ENCODE results near the gene ZNF609. TPM values are rescaled to one million over a fixed set of nuclear protein-coding genes. Genes with fewer than 3 reads are reported as not detected.
A peak's percentile ranks its signal among the peaks of the same experiment; 100 is the strongest.
"Not testable (repeated sequence)": the region's sequence is repeated elsewhere in the genome, so short reads cannot be mapped to it uniquely, and the experiment has no call there.

Gene ZNF609
- total and polyA plus RNA-seq, 2 of the 13 experiments (the other 11 are each of a cell fraction or from before 2014, with no cell fraction given), result 8.9 to 9.9 TPM

GRCh38 chr15:64607416-64607815, 147.0 kb downstream of the ZNF609 start:
- H3K4me2 ChIP-seq (ENCODE audit: low read depth, low read length); H4K20me1 ChIP-seq (ENCODE audit: insufficient read depth, low read length); FAIRE-seq; H3K4me3 ChIP-seq (replicated peaks in 1 of 3; ENCODE audit: insufficient read depth in 1 of 3, low read depth in 2 of 3, low read length in 3 of 3); H3K27ac ChIP-seq (ENCODE audit: extremely low read length, insufficient read depth, low read length); H3K27me3 ChIP-seq (ENCODE audit: control insufficient read depth in 1 of 2, insufficient read depth in 2 of 2, low read length in 2 of 2); intact Hi-C loops (cut with micrococcal nuclease; ENCODE audit: unreplicated experiment); H2AFZ ChIP-seq (ENCODE audit: low read length); DNase-seq (ENCODE audit: low spot score); CTCF ChIA-PET (ENCODE audit: low intra/inter-chr PET ratio, low total read pairs); in situ Hi-C loops (cut with HindIII; ENCODE audit: extremely low pct_ligation_motif_present, low pct_unique_long_range_greater_than_20kb); ATAC-seq; H3K36me3 ChIP-seq (replicated peaks in 1 of 2; ENCODE audit: control insufficient read depth in 1 of 2, insufficient read depth in 2 of 2, low read length in 2 of 2); H3K9me3 ChIP-seq (ENCODE audit: low read length); H3K9ac ChIP-seq (ENCODE audit: insufficient read depth, low read depth, low read length); POLR2A ChIA-PET; BruUV-seq (replicated peaks): not testable (repeated sequence)
- 95% methylated on average over 6 of the region's 6 CpGs for WGBS (ENCODE audit: low lambda C conversion rate)
- peak; percentile 59; the same call in 1 of the 2 replicates for TF ChIP-seq ZNF121 (CRISPR knock-in tag; IDR thresholded peaks at IDR 0.05)
- Histone ChIP-seq H3K4me1 (ENCODE audit: insufficient read depth, low read length) (peaks cover 41% of the 10 kb centered on the region), H3K79me2 (ENCODE audit: insufficient read depth, low read length) (peaks cover 12% of the 10 kb centered on the region)

DNA sequence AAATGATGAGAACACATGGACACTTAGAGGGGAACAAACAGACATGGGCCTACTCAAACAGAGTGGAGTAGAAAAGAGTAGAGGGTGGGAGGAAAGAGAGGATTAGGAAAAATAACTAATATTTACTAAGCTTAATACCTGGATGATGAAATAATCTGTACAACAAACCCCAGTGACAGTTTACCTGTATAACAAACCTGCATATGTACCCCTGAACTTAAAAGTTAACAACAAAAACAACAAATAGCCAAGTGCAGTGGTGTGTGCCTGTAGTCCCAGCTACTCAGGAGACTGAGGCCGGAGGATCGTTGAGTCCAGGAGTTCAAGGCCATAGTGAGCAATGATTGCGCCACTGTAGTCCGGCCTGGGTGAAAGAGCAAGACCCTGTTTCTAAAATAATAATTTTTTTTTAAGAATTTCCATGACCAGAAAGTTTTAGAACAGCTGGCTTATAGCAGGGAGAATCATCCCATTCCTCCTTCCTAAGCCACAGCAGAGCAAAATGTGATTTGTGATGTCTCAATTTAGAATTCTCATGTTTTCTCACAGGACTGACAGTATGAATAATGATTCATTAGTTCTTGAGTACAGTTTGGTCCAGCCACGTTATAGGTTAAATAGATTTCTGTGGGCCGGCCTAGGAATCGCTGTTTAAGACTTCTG, 150.0 kb downstream of the ZNF609 start:
- POLR2A ChIA-PET, result interaction anchor here (0.7 to 3.0 kb wide), 5 partner anchors 23 to 41 kb away, joined by 3 to 11 read pairs (median 4); no protein-coding TSS in a partner anchor
- Histone ChIP-seq H3K4me2 (ENCODE audit: low read depth, low read length) (peak overlapping the region; percentile 82), H4K20me1 (ENCODE audit: insufficient read depth, low read length) (no peaks in the 10 kb centered on the region), H3K27ac (ENCODE audit: extremely low read length, insufficient read depth, low read length) (peak overlapping the region; percentile 74), H3K36me3 (replicated peaks in 1 of 2; ENCODE audit: control insufficient read depth in 1 of 2, insufficient read depth in 2 of 2, low read length in 2 of 2) (no peaks in the 10 kb centered on the region), H2AFZ (ENCODE audit: low read length) (no peak overlapping the region), H3K9ac (ENCODE audit: insufficient read depth, low read depth, low read length) (peak overlapping the region; percentile 58), H3K79me2 (ENCODE audit: insufficient read depth, low read length) (peaks cover 12% of the 10 kb centered on the region), H3K9me3 (ENCODE audit: low read length) (no peaks in the 10 kb centered on the region), H3K27me3 (ENCODE audit: control insufficient read depth in 1 of 2, insufficient read depth in 2 of 2, low read length in 2 of 2) (no peaks in the 10 kb centered on the region), H3K4me3 (replicated peaks in 1 of 3; ENCODE audit: insufficient read depth in 1 of 3, low read depth in 2 of 3, low read length in 3 of 3) (peak overlapping the region in 2 of 3 experiments; percentile 16 to 25; a peak in 4 of 6 replicates), H3K4me1 (ENCODE audit: insufficient read depth, low read length) (peaks cover 46% of the 10 kb centered on the region)
- peak; percentile 79 for FAIRE-seq
- BruUV-seq (replicated peaks), result no TSS peak
- WGBS (ENCODE audit: low lambda C conversion rate), result under 1% methylated on average over 7 of the region's 7 CpGs
- peak; percentile 68 for DNase-seq (ENCODE audit: low spot score)
- CTCF ChIA-PET (ENCODE audit: low intra/inter-chr PET ratio, low total read pairs), result no interaction called here
- intact Hi-C loops (cut with micrococcal nuclease; ENCODE audit: unreplicated experiment) (loop anchor here (5.0 kb wide), 1 partner anchor 42 kb away; no protein-coding TSS in a partner anchor), in situ Hi-C loops (cut with HindIII; ENCODE audit: extremely low pct_ligation_motif_present, low pct_unique_long_range_greater_than_20kb) (no loop called here)
- ATAC-seq, result peak; percentile 83
- peak; percentile 90 for TF ChIP-seq RXRB (CRISPR knock-in tag; IDR thresholded peaks at IDR 0.05; ENCODE audit: borderline replicate concordance)
- TF ChIP-seq ZNF691 (CRISPR knock-in tag; IDR thresholded peaks at IDR 0.05; ENCODE audit: borderline replicate concordance, low read depth), result no peak
- no peak for TF ChIP-seq ETV6 (CRISPR knock-in tag; conservative IDR thresholded peaks at IDR 0.05)
- TF ChIP-seq, protein P1, sequence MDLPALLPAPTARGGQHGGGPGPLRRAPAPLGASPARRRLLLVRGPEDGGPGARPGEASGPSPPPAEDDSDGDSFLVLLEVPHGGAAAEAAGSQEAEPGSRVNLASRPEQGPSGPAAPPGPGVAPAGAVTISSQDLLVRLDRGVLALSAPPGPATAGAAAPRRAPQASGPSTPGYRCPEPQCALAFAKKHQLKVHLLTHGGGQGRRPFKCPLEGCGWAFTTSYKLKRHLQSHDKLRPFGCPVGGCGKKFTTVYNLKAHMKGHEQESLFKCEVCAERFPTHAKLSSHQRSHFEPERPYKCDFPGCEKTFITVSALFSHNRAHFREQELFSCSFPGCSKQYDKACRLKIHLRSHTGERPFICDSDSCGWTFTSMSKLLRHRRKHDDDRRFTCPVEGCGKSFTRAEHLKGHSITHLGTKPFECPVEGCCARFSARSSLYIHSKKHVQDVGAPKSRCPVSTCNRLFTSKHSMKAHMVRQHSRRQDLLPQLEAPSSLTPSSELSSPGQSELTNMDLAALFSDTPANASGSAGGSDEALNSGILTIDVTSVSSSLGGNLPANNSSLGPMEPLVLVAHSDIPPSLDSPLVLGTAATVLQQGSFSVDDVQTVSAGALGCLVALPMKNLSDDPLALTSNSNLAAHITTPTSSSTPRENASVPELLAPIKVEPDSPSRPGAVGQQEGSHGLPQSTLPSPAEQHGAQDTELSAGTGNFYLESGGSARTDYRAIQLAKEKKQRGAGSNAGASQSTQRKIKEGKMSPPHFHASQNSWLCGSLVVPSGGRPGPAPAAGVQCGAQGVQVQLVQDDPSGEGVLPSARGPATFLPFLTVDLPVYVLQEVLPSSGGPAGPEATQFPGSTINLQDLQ (CRISPR knock-in tag; IDR thresholded peaks at IDR 0.05), result no peak
- TF ChIP-seq ATM (IDR thresholded peaks at IDR 0.05; ENCODE audit: borderline replicate concordance), result no peak
- TF ChIP-seq ZBTB7B (CRISPR knock-in tag; IDR thresholded peaks at IDR 0.05), result peak; percentile 46; the same call in 1 of the 2 replicates
- TF ChIP-seq, protein P2, sequence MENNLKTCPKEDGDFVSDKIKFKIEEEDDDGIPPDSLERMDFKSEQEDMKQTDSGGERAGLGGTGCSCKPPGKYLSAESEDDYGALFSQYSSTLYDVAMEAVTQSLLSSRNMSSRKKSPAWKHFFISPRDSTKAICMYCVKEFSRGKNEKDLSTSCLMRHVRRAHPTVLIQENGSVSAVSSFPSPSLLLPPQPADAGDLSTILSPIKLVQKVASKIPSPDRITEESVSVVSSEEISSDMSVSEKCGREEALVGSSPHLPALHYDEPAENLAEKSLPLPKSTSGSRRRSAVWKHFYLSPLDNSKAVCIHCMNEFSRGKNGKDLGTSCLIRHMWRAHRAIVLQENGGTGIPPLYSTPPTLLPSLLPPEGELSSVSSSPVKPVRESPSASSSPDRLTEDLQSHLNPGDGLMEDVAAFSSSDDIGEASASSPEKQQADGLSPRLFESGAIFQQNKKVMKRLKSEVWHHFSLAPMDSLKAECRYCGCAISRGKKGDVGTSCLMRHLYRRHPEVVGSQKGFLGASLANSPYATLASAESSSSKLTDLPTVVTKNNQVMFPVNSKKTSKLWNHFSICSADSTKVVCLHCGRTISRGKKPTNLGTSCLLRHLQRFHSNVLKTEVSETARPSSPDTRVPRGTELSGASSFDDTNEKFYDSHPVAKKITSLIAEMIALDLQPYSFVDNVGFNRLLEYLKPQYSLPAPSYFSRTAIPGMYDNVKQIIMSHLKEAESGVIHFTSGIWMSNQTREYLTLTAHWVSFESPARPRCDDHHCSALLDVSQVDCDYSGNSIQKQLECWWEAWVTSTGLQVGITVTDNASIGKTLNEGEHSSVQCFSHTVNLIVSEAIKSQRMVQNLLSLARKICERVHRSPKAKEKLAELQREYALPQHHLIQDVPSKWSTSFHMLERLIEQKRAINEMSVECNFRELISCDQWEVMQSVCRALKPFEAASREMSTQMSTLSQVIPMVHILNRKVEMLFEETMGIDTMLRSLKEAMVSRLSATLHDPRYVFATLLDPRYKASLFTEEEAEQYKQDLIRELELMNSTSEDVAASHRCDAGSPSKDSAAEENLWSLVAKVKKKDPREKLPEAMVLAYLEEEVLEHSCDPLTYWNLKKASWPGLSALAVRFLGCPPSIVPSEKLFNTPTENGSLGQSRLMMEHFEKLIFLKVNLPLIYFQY (CRISPR knock-in tag; IDR thresholded peaks at IDR 0.05; ENCODE audit: borderline replicate concordance), result 0 out of 2 replicates have a peak, but pooled peaks have one; percentile 31
